GM19328 (cell line): Measurements from ENCODE around the gene SUB1.
"Not testable (repeated sequence)": the region's sequence is repeated elsewhere in the genome, so short reads cannot be mapped to it uniquely, and the experiment has no call there.

Experiments used
- ATAC-seq: cut with Tn5 transposase; IDR thresholded peaks from one replicate; pipeline ENCODE4 v1.9.1; 2021; ENCODE audit warnings: mild to moderate bottlenecking, moderate library complexity; ENCODE audit not compliant: unreplicated experiment

Gene SUB1

DNA sequence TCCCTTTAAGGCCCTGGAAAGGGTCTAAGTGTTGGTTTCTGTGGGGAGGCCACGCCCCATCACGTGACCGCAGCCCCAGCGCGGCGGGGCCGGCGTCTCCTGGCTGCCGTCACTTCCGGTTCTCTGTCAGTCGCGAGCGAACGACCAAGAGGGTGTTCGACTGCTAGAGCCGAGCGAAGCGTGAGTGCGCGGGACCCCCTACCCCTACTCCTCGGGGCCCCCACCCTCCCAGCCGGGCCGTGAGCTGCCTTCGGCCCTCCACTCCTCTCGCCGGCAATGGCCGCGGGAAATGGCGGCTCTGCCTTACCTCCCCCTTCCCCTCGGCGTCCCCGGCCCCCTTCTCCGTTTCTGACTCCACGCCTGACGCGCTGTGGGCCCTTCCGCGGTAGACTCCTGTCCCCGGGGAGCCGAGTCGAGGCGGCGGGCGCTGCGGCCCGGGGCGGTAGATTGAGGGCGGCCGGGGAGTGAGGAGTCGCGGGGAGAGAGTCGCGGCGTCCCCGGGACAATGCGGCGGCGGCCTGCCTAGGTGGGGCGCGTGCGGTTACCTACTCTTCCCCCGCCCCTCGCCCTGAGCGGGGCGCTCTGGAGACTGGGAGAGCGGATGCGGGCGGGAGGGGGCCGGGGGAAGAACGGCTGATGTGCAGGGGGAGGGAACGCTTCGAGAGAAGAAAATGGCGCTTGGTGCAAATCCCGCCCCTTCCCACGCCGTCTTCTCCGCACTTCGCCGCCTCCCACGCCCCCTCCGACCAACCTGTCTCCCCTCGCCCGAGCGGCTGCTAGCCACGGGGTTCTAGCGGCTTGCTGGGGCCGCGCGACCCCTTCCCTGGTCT is at the start of gene SUB1:
SUB1 (plus strand) TSS at position 112 of the 830 bp plus-strand sequence. CDS start 2,956 bp downstream, outside the sequence.
- peak; percentile 37 for ATAC-seq

DNA sequence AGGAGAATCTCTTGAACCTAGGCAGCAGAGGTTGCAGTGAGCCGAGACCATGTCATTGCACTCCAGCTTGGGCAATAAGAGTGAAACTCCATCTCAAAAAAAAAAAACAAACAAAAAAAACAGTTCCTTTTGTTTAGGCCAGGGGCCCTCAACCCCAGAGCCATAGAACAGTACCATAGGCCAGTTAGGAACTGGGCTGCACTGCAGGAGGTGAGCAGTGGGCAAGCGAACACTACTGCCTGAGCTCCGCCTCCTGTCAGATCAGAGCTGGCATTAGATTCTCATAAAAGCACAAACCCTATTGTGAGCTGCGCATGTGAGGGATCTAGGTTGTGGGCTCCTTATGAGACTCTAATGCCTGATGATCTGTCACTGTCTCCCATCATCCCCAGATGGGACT is 49.1 kb upstream of the SUB1 start:
- ATAC-seq, result no peak

DNA sequence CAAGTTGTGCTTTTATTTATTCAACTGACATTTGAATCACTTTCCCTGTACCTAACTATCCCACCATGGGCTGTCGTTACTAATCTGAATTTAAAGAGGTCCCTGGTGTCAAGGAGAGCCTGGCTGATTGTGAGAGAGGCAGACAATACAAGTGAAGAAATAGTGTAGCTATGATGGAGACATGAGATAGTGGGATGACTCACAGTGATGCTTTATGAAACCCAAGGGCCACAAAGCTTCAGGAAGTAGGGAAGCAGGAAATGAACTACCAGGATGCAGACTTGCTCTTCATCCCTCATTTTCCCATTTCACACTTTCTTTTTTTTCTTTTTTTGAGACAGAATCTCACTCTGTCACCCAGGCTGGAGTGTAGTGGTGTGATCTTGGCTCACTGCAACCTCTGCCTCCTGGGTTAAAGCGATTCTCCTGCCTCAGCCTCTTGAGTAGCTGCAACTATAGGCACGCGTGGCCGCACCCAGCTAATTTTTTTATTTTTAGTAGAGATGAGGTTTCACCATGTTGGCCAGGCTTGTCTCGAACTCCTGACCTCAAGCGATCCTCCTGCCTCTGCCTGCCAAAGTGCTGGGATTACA is 47.8 kb upstream of the SUB1 start:
- peak; percentile 8 for ATAC-seq

DNA sequence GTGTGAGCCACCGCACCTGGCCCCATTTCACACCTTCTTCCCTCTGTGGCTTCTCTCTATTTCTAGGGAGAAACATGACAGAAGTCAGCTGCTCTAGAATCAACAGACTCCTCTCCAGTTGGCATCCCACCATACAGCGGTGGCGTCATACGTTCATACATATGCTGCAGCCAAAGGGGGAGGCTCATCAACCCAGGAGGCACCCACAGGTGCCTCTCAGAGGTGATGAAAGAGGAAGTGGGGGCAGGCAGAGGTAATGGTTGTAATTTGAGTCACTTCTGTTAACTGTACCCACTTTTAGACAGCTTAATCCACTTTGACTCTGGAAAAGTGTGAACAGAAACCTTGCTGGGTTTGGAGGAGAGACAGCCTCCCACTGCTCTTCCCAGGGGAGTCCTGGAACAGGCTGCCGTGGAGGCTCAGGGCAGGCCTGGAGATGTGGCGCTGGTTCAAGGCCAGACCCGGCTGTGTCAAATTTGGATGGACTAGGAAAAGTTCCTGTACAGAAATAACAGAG is 47.3 kb upstream of the SUB1 start:
- ATAC-seq, result peak; percentile 73

GRCh38 chr5:32539981-32540845 is 45.1 kb upstream of the SUB1 start:
- ATAC-seq, result no peak

DNA sequence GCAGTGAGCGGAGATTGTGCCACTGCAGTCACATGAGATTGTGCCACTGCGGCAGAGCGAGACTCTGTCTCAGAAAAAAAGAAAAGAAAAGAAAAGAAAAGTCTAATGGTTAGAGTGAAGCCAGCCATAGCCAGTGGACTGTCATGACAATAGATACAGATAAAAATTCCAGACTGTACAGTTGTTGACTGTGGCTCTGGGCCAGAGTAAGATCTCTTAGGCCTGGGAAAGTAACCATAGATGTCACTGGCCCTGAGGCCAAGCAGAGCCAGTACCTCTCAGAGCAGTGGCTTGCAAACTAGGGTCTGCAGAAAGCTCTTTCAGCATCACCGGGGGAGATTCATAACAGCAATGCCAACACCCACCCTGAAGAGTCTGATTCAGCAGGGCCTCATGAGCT is 44.1 kb upstream of the SUB1 start:
- no peak for ATAC-seq

DNA sequence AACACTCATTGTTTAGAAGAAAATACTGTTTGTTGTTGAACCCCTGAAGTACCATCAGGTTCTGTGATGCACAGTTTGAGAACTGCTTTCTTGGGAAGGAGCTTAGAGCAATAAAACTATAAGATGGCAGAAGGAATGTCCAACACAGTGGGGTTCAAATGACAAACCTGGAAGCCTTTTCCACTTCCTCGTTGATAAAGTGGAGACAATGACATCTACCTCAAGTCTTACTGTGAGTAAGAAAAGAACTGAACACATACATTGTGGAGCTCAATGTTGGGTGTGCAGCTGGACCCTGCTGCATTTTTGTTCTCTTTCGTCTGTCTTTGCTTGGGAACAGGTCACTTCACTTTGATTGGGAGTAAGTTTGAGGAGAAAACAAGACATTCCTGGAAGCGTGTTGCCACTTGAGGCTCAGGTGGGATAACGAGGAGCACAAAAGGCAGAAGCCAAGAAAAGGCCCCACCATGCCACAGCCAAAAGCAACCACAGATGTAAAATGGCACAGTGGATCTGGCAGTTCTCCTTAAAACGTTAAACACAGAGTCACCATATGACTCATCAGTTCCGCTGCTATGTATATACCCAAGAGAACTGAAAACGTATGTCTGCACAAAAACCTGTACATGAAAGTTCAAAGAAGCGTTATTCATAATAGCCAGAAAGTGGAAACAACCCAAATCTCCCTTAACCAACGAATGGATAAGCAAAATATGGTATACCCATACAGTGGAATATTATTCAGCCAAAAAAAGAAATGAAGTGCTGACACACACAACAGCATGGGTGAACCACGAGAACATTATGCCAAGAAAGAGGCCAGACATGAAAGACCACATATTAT is 42.9 kb upstream of the SUB1 start:
- ATAC-seq, result peak; percentile 58

- no peak for ATAC-seq
These were observed 42.1 kb upstream of the SUB1 start for GRCh38 chr5:32543291-32543690.

DNA sequence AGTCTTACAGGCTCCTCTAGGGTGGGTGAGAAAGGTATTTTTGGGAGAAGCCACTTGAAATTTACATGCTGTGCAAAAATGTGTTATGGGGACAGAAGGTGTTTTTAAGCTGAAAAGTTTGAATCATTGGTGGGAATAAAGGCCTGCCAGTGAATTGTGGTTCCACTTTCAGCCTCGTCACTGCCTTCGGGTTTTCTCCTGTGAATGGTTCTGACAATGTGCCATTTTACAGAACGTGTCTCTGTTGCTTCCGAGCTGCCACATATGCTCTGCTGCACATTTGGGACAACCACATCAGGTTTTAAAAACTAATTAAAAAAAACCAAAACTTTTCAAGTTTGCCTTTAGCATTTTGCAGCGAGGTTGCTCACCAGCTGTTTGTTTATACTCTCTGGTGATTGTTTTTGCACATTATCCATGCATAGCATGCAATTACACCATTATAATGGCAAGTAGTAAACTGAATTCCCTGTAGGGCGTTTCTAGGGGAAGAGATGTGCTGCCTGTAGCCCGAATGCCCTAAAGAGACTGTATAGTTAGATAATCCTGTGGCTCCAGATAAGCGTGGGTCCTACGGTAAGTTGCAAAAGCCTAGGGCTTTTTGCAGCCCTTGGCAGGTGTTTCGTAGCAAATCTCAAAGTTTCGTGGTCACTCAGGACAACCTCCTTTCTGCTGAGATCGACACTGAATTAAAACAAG is 40.1 kb upstream of the SUB1 start:
- ATAC-seq, result no peak

- ATAC-seq, result no peak
These were observed 34.2 kb upstream of the SUB1 start for GRCh38 chr5:32551194-32551593.

- ATAC-seq, result no peak
These were observed 33.5 kb upstream of the SUB1 start for GRCh38 chr5:32551865-32552264.

DNA sequence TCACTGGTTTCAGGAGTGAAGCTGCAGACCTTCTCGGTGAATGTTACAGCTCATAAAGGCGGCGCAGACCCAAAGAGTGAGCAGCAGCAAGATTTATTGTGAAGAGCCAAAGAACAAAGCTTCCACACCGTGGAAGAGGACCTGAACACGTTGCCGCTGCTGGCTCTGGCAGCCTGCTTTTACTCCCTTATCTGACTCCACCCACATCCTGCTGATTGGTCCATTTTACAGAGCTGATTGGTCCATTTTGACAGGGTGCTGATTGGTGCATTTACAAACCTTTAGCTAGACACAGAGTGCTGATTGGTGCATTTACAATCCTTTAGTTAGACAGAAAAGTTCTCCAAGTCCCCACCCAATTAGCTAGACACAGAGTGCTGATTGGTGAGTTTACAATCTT is 32.9 kb upstream of the SUB1 start:
- not testable (repeated sequence) for ATAC-seq

GRCh38 chr5:32552936-32553335 is 32.4 kb upstream of the SUB1 start:
- no peak for ATAC-seq

DNA sequence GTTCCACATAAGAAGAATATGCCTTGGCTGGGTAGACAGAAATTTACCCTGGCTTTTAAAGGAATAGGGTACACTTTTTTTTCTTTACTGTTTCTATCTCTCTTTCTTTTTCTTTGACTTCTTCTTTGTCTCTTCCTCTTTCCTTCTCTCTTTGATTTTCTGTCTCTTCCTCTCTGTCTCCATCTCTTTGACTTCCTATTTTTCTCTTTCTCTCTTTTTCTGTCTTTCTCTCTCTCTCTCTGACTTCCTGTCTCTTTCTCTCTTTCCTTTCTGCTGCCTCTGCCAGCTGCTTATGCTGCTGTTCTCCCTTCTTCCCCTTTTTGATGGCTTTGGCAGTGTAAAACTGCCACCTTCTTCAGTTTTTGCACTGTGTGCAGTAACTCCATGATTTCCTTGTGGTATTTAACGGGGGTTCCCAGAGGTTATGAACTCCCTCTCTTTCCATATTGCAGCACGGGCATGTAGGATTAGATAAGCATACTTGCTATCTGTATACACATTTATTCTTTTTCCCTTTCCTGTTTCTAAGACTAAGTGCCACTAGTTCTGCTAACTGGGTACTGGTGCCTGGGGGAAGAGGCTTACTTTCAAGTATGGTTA is 31.1 kb upstream of the SUB1 start:
- ATAC-seq, result not testable (repeated sequence)

- not testable (repeated sequence) for ATAC-seq
These were observed 28.8 kb upstream of the SUB1 start for GRCh38 chr5:32556543-32556942.

DNA sequence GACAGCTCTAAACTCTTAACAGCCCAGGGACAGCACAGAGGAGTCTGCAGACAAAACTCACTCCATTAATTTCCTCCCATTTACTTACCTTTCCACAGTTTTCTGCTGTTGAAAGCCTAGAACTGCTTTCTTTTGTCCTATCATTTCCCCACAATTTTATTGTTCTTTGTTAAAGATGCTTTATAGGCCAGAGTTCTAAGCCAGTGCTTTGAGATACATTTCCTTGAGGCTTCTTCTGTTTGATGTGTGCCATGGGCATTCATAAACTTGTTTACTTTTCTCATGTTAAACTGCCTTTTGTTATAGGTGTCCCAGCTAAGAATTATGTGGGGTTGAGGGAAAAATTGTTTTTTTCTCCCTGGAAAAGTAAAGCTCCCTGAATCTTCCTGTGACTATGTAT is 25.9 kb upstream of the SUB1 start:
- ATAC-seq, result no peak

- ATAC-seq, result no peak
These were observed 25.4 kb upstream of the SUB1 start for GRCh38 chr5:32559921-32560320.

DNA sequence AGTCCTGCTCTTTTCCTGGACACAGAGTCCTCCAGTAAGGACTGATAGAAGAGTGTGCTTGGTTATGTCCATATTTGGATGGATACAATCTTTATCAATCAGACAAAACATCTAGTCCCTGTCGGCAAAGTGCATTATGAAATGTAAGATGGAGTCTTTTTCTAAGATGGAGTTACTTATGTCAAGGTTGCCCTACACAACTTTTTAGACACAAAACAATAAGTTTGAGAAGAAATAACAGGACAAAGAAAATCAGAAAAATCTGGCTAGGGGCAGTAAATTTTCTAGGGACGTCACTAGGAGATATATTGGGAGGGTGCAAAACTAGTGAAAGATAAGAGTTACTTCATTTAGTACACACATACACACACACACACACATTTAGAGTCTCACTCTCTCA is 23.3 kb upstream of the SUB1 start:
- ATAC-seq, result no peak

DNA sequence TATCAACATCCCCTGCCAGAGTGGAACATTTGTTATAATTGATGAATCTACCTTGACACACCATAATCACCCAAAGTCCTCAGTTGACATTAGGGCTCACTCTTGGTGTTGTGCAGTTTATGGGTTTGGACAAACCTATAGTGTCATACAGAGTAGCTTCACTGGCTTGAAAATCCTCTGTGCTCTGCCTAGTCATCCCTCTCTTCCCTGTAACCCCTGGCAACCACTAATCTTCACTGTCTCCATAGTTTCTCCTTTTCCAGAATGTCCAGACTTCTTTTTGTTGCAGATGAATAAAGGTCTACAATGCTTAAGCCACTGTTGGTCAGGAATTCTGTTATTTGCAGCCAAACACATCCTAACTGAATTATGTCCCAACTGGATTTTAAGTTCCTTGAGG is 22.5 kb upstream of the SUB1 start:
- no peak for ATAC-seq
